Body of pancreas (tissue), 4 donors: ENCODE data around the gene PCSK9.

Experiments
- POLR2A ChIP-seq, 3 donors: fragments of 450-650 bp; IDR thresholded peaks; one replicate each; pipeline ENCODE4 v1.6.1; 2016; ENCODE audit warnings: antibody characterized with exemption in 3 of 3, mild to moderate bottlenecking in 2 of 3
- TF ChIP-seq, protein P1 (sequence below), 7 experiments: fragments of 450-650 bp in 4 of 7; fragments of 200-600 bp in 3 of 7; sonication (generic) in 3 of 7; IDR thresholded peaks; one replicate each; pipeline ENCODE4 v1.5.1; 2016 to 2019; ENCODE audit warnings: antibody characterized with exemption in 7 of 7

DNA sequence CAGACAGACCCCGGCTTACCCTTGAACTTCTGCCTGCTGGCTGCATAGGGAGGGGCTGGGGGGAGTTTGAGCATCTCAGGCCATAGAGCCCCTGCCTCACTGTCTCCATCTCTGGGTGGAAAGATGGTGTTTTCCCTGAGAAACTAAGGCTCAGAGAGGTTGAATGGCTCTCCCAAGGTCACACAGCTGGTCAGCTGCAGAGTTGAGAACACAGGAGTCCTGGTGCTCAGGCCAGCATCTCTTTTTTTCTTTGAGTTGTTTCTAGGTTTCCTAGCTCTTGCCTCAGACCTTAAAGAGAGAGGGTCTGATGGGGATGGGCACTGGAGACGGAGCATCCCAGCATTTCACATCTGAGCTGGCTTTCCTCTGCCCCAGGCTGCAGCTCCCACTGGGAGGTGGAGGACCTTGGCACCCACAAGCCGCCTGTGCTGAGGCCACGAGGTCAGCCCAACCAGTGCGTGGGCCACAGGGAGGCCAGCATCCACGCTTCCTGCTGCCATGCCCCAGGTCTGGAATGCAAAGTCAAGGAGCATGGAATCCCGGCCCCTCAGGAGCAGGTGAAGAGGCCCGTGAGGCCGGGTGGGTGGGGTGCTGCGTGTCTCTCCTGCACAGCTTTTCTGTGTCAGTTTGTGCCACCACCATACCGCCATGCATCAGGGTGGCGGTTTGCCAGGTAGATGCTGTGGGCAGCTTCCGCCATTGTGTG lies 21.8 kb downstream of the PCSK9 start:
- TF ChIP-seq, protein P1, sequence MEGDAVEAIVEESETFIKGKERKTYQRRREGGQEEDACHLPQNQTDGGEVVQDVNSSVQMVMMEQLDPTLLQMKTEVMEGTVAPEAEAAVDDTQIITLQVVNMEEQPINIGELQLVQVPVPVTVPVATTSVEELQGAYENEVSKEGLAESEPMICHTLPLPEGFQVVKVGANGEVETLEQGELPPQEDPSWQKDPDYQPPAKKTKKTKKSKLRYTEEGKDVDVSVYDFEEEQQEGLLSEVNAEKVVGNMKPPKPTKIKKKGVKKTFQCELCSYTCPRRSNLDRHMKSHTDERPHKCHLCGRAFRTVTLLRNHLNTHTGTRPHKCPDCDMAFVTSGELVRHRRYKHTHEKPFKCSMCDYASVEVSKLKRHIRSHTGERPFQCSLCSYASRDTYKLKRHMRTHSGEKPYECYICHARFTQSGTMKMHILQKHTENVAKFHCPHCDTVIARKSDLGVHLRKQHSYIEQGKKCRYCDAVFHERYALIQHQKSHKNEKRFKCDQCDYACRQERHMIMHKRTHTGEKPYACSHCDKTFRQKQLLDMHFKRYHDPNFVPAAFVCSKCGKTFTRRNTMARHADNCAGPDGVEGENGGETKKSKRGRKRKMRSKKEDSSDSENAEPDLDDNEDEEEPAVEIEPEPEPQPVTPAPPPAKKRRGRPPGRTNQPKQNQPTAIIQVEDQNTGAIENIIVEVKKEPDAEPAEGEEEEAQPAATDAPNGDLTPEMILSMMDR (IDR thresholded peaks at IDR 0.05), result no peak
- TF ChIP-seq POLR2A (IDR thresholded peaks at IDR 0.05), result no peak
